GM18508 (cell line): ENCODE data around the gene GCH1.
"Not testable (repeated sequence)": the region's sequence is repeated elsewhere in the genome, so short reads cannot be mapped to it uniquely, and the experiment has no call there.

Source experiments
- ATAC-seq: cut with Tn5 transposase; IDR thresholded peaks from one replicate; pipeline ENCODE4 v1.9.1; 2021; ENCODE audit warnings: moderate number of reproducible peaks; ENCODE audit not compliant: insufficient read depth, unreplicated experiment

The GCH1 gene

GRCh38 chr14:54875648-54876047 lies 27.0 kb downstream of the GCH1 start:
- ATAC-seq, result not testable (repeated sequence)

- not testable (repeated sequence) for ATAC-seq
Measured at GRCh38 chr14:54870154-54871090, 32.2 kb downstream of the GCH1 start.

GRCh38 chr14:54867011-54867410 lies 35.6 kb downstream of the GCH1 start:
- no peak for ATAC-seq

GRCh38 chr14:54866588-54866987 lies 36.0 kb downstream of the GCH1 start:
- no peak for ATAC-seq

- ATAC-seq, result no peak
Measured at GRCh38 chr14:54864526-54864925, 38.1 kb downstream of the GCH1 start.

- ATAC-seq, result no peak
Measured at GRCh38 chr14:54857830-54858269, 44.8 kb downstream of the GCH1 start.

GRCh38 chr14:54856152-54856551 lies 46.5 kb downstream of the GCH1 start:
- ATAC-seq, result no peak

GRCh38 chr14:54854181-54854580 lies 48.4 kb downstream of the GCH1 start:
- ATAC-seq, result no peak

- no peak for ATAC-seq
Measured at GRCh38 chr14:54853339-54853738, 49.3 kb downstream of the GCH1 start.

GRCh38 chr14:54852215-54852614 lies 50.4 kb downstream of the GCH1 start:
- no peak for ATAC-seq

- no peak for ATAC-seq
Measured at GRCh38 chr14:54848910-54849309, 53.7 kb downstream of the GCH1 start.

GRCh38 chr14:54845641-54846040 lies 57.0 kb downstream of the GCH1 start:
- no peak for ATAC-seq

GRCh38 chr14:54844479-54844878 lies 58.1 kb downstream of the GCH1 start:
- no peak for ATAC-seq

GRCh38 chr14:54840798-54841197 lies 61.8 kb downstream of the GCH1 start:
- ATAC-seq, result no peak

GRCh38 chr14:54840336-54840735 lies 62.3 kb downstream of the GCH1 start:
- ATAC-seq, result no peak

- ATAC-seq, result no peak
Measured at GRCh38 chr14:54839701-54840119, 62.9 kb downstream of the GCH1 start.

- ATAC-seq, result no peak
Measured at GRCh38 chr14:54838931-54839512, 63.6 kb downstream of the GCH1 start.

GRCh38 chr14:54837508-54838149 lies 65.0 kb downstream of the GCH1 start:
- ATAC-seq, result no peak

- no peak for ATAC-seq
Measured at GRCh38 chr14:54836231-54836630, 66.4 kb downstream of the GCH1 start.

GRCh38 chr14:54834727-54835126 lies 67.9 kb downstream of the GCH1 start:
- ATAC-seq, result no peak

- no peak for ATAC-seq
Measured at GRCh38 chr14:54834081-54834480, 68.5 kb downstream of the GCH1 start.
